MCF 10A (cell line): ENCODE measurements around the gene RMI1. TPM values are rescaled to one million over a fixed set of nuclear protein-coding genes. Genes with fewer than 3 reads are reported as not detected.

Experiments used
- Bru-seq: library from RNA; stranded (reverse); fragments of 400-500 nt; gene quantifications from one replicate; lab custom pipeline; 2021; lab: Mats Ljungman, UMichigan
- BruChase-seq, 2 experiments: library from RNA; stranded (reverse); fragments of 400-500 nt; gene quantifications; one replicate each; lab custom pipeline; 2021; lab: Mats Ljungman, UMichigan
- BruUV-seq: library from RNA; stranded (reverse); fragments of 400-500 nt; replicated peaks from 2 replicates; lab custom pipeline; 2021; lab: Mats Ljungman, UMichigan
- CTCF ChIA-PET: fragments of 300-600 bp; sonication (Branson Sonifier 250); formaldehyde crosslinking; extraction: SDS; loops from one replicate; lab custom pipeline; 2021; ENCODE audit warnings: antibody characterized with exemption, inconsistent platforms; lab: Yijun Ruan, JAX
- POLR2A ChIA-PET: fragments of 300-600, 350-650 bp; sonication (Branson Sonifier 250); formaldehyde crosslinking; extraction: SDS; loops from one replicate; lab custom pipeline; 2020; ENCODE audit warnings: antibody characterized with exemption, inconsistent platforms; lab: Yijun Ruan, JAX
- DNase-seq: peaks from one replicate; pipeline ENCODE4 v3.0.0-alpha.2; 2018; ENCODE audit not compliant: unreplicated experiment
- H3K27ac Mint-ChIP-seq: one replicate; pipeline ENCODE4 v1.8.0; 2022; ENCODE audit warnings: mild to moderate bottlenecking, low read depth, mixed read lengths; ENCODE audit not compliant: unreplicated experiment
- H3K27me3 Mint-ChIP-seq: one replicate; pipeline ENCODE4 v1.8.0; 2022; ENCODE audit warnings: mixed read lengths; ENCODE audit not compliant: insufficient read depth, unreplicated experiment
- H3K36me3 Mint-ChIP-seq: one replicate; pipeline ENCODE4 v1.8.0; 2022; ENCODE audit warnings: mild to moderate bottlenecking, moderate library complexity, mixed read lengths; ENCODE audit not compliant: insufficient read depth, unreplicated experiment
- H3K4me1 Mint-ChIP-seq: one replicate; pipeline ENCODE4 v1.8.0; 2022; ENCODE audit warnings: mixed read lengths; ENCODE audit not compliant: insufficient read depth, unreplicated experiment
- H3K4me3 Mint-ChIP-seq: one replicate; pipeline ENCODE4 v1.8.0; 2022; ENCODE audit warnings: mild to moderate bottlenecking, moderate library complexity, mixed read lengths; ENCODE audit not compliant: unreplicated experiment
- H3K9me3 Mint-ChIP-seq: one replicate; pipeline ENCODE4 v1.8.0; 2022; ENCODE audit warnings: mixed read lengths; ENCODE audit not compliant: unreplicated experiment
- intact Hi-C: fragments of 100-400 bp; cut with micrococcal nuclease; formaldehyde crosslinking; loops from 2 replicates; pipeline ENCODE4 v1.14.1; 2022
- long read RNA-seq: library from polyadenylated mRNA; stranded (forward); transcript quantifications from one replicate; pipeline ENCODE4 v2.0.0, GENCODE V29; 2022
- total RNA-seq: library from RNA; stranded (reverse); gene quantifications from 2 replicates; pipeline ENCODE4 v1.2.3, GENCODE V29; 2022
- TF ChIP-seq, protein P1 (sequence below): fragments of 200-600 bp; IDR thresholded peaks from one replicate; pipeline ENCODE4 v1.8.0; 2022; ENCODE audit warnings: antibody characterized with exemption, mild to moderate bottlenecking; ENCODE audit not compliant: unreplicated experiment

Gene RMI1
- total RNA-seq (6.9 and 11.0 TPM in 2 replicates), Bru-seq, nascent RNA (percentile 61 among the genes with signal in this experiment), BruChase-seq, experiment 1, labeled RNA remaining after a 6-hour chase (percentile 67 among the genes with signal in this experiment), BruChase-seq, experiment 2, labeled RNA remaining after a 2-hour chase (percentile 78 among the genes with signal in this experiment)
- long read RNA-seq, transcript RMI1-202 (3 exons, 1,553 nt) = major isoform, 7 of 17 reads
- long read RNA-seq, partial matches to known transcripts = 1 of 17 reads
- long read RNA-seq, other reads (novel, unspliced or antisense) = 7 of 17 reads

DNA sequence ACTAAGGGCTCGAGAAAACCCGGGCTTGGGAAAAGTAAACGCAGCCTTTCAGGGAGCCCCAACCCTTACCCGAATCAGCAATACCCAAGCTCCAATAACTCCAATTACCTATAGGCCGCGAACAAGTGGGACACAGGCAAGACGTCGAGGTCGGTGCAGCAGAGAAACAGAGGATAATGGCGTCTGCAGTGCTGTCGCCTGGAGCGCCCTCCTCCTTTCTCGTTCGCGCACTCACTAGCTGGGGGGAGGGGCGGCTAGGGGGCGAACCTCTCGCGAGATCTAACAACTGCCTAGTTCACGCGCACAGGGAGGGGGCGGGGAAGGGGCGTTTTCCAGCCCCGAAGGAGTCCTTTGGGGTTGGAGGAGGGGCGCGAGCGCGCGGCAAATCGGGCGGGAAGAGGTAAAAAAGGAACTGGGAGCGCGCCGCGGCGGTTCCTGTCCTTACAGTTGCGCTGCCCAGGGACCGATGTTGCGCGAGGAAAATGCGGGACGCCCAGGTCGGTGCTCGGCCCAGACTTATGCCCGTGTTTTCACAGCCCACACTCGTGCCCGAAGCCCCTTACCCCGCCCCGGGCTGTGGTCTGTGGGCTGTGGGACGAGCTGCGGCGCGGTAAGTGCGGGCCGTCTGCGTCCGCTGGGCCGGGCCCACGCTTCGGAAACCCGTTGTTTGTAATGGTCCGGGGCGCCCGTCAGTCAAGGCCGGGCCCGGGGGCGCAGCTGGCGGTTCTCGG lies at the start of gene RMI1:
Gene RMI1 (plus strand): TSS at position 411 of the 731 bp plus-strand sequence. CDS start 20,182 bp downstream, outside the sequence.
- H3K9me3 Mint-ChIP-seq = no peaks in the 10 kb centered on the region
- H3K27me3 Mint-ChIP-seq = no peaks in the 10 kb centered on the region
- ChIA-PET POLR2A (interaction anchor here (0.6 to 7.0 kb wide), 52 partner anchors 9 to 1680 kb away, joined by 3 to 130 read pairs (median 4); partner anchors contain the start of gene KIF27), CTCF (interaction anchor here (0.6 to 2.2 kb wide), 7 partner anchors 16 to 281 kb away, joined by 3 to 8 read pairs (median 5); no protein-coding TSS in a partner anchor)
- peaks cover 50% of the 10 kb centered on the region for H3K36me3 Mint-ChIP-seq
- TF ChIP-seq, protein P1, sequence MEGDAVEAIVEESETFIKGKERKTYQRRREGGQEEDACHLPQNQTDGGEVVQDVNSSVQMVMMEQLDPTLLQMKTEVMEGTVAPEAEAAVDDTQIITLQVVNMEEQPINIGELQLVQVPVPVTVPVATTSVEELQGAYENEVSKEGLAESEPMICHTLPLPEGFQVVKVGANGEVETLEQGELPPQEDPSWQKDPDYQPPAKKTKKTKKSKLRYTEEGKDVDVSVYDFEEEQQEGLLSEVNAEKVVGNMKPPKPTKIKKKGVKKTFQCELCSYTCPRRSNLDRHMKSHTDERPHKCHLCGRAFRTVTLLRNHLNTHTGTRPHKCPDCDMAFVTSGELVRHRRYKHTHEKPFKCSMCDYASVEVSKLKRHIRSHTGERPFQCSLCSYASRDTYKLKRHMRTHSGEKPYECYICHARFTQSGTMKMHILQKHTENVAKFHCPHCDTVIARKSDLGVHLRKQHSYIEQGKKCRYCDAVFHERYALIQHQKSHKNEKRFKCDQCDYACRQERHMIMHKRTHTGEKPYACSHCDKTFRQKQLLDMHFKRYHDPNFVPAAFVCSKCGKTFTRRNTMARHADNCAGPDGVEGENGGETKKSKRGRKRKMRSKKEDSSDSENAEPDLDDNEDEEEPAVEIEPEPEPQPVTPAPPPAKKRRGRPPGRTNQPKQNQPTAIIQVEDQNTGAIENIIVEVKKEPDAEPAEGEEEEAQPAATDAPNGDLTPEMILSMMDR = no peak
- intact Hi-C loops = loop anchor here (1.0 to 2.0 kb wide), 4 partner anchors 46 to 191 kb away; partner anchors contain the start of gene KIF27
- H3K4me1 Mint-ChIP-seq = peaks cover 25% of the 10 kb centered on the region
- DNase-seq = peak; percentile 99
- peak within 1 kb of the TSS; percentile 100 for H3K4me3 Mint-ChIP-seq
- no TSS peak for BruUV-seq
- H3K27ac Mint-ChIP-seq = peak within 1 kb of the TSS; percentile 100

DNA sequence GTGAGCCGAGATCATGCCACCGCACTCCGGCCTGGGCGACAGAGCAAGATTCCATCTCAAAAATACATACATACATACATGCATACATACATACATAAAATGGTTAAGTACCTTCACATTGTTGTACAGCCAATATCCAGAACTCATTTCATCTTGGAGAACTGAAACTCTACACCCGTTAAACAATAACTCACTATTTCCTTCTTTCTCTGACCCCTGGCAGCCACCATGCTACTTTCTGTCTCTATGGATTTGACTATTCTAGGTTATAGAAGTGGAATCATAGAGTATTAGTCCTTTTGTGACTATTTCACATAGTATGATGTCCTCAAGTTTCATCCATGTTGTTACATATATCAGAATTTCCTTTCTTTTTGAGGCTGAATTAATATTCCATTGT lies 49.7 kb upstream of the RMI1 start:
- intact Hi-C loops = no loop called here
- Mint-ChIP-seq H3K36me3 (no peaks in the 10 kb centered on the region), H3K4me3 (no peak overlapping the region), H3K4me1 (peaks cover 35% of the 10 kb centered on the region), H3K27me3 (no peaks in the 10 kb centered on the region), H3K9me3 (no peaks in the 10 kb centered on the region), H3K27ac (peak overlapping the region; percentile 89)
- TF ChIP-seq, protein P1 = no peak
- no peak for DNase-seq
- BruUV-seq = no TSS peak
- CTCF ChIA-PET = no interaction called here
- POLR2A ChIA-PET = interaction anchor here (0.9 to 1.7 kb wide), 3 partner anchors 10 to 209 kb away, joined by 3 to 13 read pairs (median 4); partner anchors contain the start of gene KIF27

DNA sequence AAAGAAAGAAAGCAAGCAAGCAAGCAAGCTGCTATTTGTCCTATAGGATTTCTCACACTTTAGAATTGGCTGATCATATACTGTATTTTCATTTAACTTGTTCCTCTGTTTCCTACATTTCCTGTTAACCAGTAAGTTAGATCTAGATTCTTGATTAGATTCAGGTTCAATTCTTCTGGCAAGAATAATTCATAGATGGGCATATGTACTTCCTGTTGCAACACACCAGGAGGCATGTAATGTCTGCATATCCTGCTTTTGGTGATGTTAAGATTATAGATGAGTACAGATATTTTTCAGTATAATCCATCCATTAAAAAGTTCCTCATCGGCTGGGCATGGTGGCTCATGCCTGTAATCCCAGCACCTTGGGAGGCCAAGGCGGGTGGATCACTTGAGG lies 48.6 kb upstream of the RMI1 start:
- ChIA-PET POLR2A (interaction anchor here (0.7 to 4.6 kb wide), 3 partner anchors 11 to 1931 kb away, joined by 3 to 79 read pairs (median 3); partner anchors contain the start of genes KIF27 and UBQLN1), CTCF (interaction anchor here (0.5 to 2.4 kb wide), 6 partner anchors 11 to 529 kb away, joined by 3 to 11 read pairs (median 4); partner anchors contain the start of gene KIF27)
- Mint-ChIP-seq H3K27me3 (no peaks in the 10 kb centered on the region), H3K4me1 (peaks cover 45% of the 10 kb centered on the region), H3K9me3 (no peaks in the 10 kb centered on the region), H3K4me3 (no peak overlapping the region), H3K36me3 (no peaks in the 10 kb centered on the region), H3K27ac (peak overlapping the region; percentile 89)
- DNase-seq = peak; percentile 24
- intact Hi-C loops = no loop called here
- BruUV-seq = no TSS peak
- TF ChIP-seq, protein P1 = no peak
